ENCODE measurements around the gene PHLDA2. TPM values are rescaled to one million over a fixed set of nuclear protein-coding genes. Genes with fewer than 3 reads are reported as not detected.

PHLDA2 gene
- total RNA-seq, 2 experiments from 2014 or later = 3.6 to 3.7 TPM

DNA sequence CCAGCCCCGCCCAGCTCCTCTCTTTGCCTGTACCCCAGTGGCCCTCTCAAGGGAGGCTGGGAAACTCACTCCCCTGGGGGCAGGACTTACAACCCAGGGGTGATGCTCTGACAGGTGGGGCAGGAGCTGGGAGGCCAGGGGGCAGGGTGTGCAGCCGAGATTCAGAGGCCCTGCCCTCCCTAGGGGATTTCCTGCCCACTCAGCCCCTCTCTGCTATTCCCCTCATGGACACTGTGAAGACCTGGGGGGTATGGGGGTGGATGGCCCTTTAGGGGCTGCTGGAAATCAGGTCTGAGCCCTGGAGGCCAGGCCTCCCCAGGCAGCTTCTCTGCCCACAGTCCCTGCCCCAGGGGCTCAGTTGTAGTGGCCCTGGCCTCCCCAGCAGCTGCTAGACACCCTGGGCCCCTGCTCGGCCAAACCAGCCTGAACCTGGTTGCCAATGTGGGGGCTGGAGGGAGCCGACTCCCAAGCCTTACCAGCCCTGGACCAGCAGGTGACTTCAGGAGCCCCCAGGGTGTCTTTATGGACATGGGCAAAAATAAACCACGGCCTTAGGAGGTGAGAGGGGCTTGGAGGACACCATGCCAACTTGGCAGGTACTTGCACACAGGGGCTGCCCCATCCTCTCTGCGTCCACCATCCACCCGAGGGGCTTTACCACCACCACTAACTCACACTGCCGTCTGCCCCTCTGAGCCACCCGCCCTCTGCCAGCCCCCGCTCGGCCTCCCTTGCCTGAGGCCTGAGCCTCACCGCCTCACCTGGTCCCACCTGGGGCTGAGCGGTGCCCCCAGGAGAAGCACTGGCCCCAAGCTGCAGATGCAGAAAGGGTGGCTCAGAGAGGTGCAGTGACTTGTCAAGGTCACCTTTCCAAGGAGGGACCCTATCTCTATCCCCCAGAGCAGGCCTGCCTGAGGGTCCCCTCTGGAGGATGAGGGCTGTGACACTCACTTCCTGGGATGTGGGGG is 2.8 kb upstream of the PHLDA2 start:
- intact Hi-C loops (cut with micrococcal nuclease) = no loop called here
- TF ChIP-seq, protein P1, sequence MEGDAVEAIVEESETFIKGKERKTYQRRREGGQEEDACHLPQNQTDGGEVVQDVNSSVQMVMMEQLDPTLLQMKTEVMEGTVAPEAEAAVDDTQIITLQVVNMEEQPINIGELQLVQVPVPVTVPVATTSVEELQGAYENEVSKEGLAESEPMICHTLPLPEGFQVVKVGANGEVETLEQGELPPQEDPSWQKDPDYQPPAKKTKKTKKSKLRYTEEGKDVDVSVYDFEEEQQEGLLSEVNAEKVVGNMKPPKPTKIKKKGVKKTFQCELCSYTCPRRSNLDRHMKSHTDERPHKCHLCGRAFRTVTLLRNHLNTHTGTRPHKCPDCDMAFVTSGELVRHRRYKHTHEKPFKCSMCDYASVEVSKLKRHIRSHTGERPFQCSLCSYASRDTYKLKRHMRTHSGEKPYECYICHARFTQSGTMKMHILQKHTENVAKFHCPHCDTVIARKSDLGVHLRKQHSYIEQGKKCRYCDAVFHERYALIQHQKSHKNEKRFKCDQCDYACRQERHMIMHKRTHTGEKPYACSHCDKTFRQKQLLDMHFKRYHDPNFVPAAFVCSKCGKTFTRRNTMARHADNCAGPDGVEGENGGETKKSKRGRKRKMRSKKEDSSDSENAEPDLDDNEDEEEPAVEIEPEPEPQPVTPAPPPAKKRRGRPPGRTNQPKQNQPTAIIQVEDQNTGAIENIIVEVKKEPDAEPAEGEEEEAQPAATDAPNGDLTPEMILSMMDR (IDR thresholded peaks at IDR 0.05) = no peak
- Mint-ChIP-seq H3K36me3 (ENCODE audit: low read depth) (no peaks in the 10 kb centered on the region), H3K27me3 (peaks cover 17% of the 10 kb centered on the region), H3K4me3 (no peak overlapping the region), H3K9me3 (peaks cover 2% of the 10 kb centered on the region), H3K27ac (peak overlapping the region; percentile 46), H3K4me1 (ENCODE audit: low read depth) (peaks cover 25% of the 10 kb centered on the region)
- DNase-seq = no peak
- ChIA-PET POLR2A (interaction anchor here (0.9 to 1.8 kb wide), 2 partner anchors 10 to 61 kb away, joined by 3 to 7 read pairs; no protein-coding TSS in a partner anchor), CTCF (no interaction called here)
- no peak for ATAC-seq

DNA sequence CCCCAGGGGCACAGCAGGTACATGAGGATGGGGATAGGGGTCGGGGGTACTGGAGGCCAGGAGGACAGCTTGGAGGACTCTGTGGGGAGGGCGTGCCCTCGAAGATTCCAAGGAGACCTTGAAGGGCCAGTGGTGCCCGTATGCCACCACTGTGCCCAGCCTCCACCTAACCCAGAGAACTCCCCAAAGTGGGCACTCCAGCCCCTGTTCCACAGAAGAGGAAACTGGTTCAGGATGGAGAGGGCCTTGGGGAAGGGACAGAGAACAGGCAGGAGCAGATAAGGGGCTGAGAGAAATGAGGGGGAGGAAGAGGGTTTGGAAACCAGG is 2.2 kb upstream of the PHLDA2 start:
- CTCF ChIA-PET = interaction anchor here (1.9 kb wide), 1 partner anchor 46 kb away, joined by 8 read pairs; the partner anchor contains the start of gene CDKN1C

DNA sequence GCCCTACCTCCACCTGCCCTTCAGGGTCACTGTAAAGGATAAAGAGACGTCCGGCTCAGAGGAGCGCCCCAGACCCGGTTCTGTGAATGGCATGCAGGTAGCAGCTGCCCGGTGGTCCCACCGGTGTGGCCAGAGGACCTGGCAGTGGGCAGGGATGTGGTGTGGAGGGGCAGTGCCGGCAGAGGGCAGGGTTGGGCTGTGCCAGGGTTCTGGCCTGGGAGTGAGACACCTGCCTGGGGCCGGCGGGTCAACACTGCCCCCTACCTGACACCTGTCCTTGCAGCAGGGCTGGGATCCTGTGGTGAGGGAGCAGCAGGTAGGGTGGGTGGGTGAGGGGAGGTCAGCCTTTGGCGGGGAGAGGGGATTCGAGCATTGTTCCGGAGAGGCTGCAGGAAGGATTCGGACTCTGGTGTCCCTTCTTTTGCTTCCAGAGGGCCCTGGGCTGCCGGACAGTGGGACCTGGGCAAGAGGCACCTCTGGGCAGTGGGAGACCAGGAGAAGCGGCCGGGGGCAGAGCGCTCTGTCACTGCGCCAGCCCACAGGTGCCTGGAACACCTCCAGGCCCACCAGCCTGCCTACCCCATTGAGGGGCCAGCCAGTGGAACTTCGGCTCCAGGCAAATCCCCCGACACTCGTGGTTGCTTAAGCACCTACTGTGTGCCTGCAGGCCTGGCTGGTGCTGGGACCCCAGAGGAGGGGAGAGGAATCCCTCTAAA is 1.6 kb upstream of the PHLDA2 start:
- DNase-seq (peak; percentile 68), ATAC-seq (peak; percentile 17)
- H3K9me3 Mint-ChIP-seq = peaks cover 2% of the 10 kb centered on the region
- H3K36me3 Mint-ChIP-seq (ENCODE audit: low read depth) = no peaks in the 10 kb centered on the region
- CTCF ChIA-PET = interaction anchor here (0.6 to 2.6 kb wide), 20 partner anchors 11 to 399 kb away, joined by 3 to 23 read pairs (median 6); partner anchors contain the start of gene CDKN1C
- peaks cover 25% of the 10 kb centered on the region for H3K27me3 Mint-ChIP-seq
- POLR2A ChIA-PET = interaction anchor here (1.0 to 4.5 kb wide), 5 partner anchors 9 to 71 kb away, joined by 3 to 39 read pairs (median 3); no protein-coding TSS in a partner anchor
- intact Hi-C loops (cut with micrococcal nuclease) = no loop called here
- peak overlapping the region; percentile 75 for H3K4me3 Mint-ChIP-seq
- H3K27ac Mint-ChIP-seq = peak overlapping the region; percentile 47
- TF ChIP-seq, protein P1 (IDR thresholded peaks at IDR 0.05) = peak; percentile 78
- H3K4me1 Mint-ChIP-seq (ENCODE audit: low read depth) = peaks cover 25% of the 10 kb centered on the region

More for the DNA sequence above, 2.2 kb upstream of the PHLDA2 start:
- Mint-ChIP-seq H3K27ac (no peak overlapping the region), H3K4me3 (no peak overlapping the region), H3K27me3 (peaks cover 23% of the 10 kb centered on the region), H3K9me3 (peaks cover under 1% of the 10 kb centered on the region), H3K4me1 (ENCODE audit: low read depth) (peaks cover 25% of the 10 kb centered on the region), H3K36me3 (ENCODE audit: low read depth) (no peaks in the 10 kb centered on the region)
- POLR2A ChIA-PET = interaction anchor here (0.9 kb wide), 1 partner anchor 62 kb away, joined by 3 read pairs; no protein-coding TSS in a partner anchor
- TF ChIP-seq, protein P1 (IDR thresholded peaks at IDR 0.05) = no peak
- DNase-seq (no peak), ATAC-seq (no peak)
- intact Hi-C loops (cut with micrococcal nuclease) = no loop called here

DNA sequence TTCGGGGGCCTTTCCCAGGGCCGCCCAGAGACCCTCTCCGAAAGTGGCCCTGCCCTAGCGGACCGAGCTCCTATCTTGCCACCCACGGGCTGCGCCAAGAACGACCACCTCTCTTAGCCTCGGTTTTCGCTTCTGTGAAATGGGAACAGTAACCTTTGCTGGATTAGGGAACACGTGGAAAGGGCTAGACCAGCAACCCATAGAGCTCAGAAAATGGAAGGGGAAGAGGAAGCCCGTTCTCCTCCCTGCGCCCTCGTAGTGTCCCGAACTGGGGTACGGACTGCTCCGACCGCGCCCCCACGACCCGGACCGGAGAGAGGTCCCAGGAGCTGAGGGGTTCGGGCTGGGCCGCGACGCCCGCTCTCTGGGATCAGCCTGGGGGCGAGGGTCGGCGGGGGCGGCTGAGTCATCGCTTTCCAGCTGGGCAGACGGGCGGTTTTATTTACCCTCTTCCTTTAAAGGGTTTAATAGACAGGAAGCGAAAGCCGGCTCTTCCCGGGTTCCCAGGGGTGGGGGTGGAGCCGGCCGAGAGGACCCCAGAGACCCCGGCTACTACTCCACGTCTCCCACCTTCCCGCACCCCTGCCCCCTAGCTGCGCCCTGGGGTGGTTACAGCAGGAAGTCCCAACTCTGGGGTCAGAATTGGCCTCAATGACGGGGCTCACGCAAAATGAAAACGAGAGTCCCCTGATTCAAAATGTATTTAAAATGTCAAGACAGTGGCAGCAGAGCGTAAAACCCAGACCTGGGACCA is 907 bp upstream of the PHLDA2 start:
- peak; percentile 43 for ATAC-seq
- peak; percentile 80 for DNase-seq
- POLR2A ChIA-PET = interaction anchor here (1.0 to 4.5 kb wide), 7 partner anchors 8 to 84 kb away, joined by 3 to 39 read pairs (median 3); no protein-coding TSS in a partner anchor
- TF ChIP-seq, protein P1 (IDR thresholded peaks at IDR 0.05) = peak; percentile 85
- H3K27ac Mint-ChIP-seq = peak overlapping the region; percentile 79
- H3K27me3 Mint-ChIP-seq = peaks cover 25% of the 10 kb centered on the region
- peaks cover 2% of the 10 kb centered on the region for H3K9me3 Mint-ChIP-seq
- peaks cover 25% of the 10 kb centered on the region for H3K4me1 Mint-ChIP-seq (ENCODE audit: low read depth)
- intact Hi-C loops (cut with micrococcal nuclease) = no loop called here
- peak overlapping the region; percentile 75 for H3K4me3 Mint-ChIP-seq
- CTCF ChIA-PET = interaction anchor here (0.6 to 2.6 kb wide), 27 partner anchors 10 to 399 kb away, joined by 3 to 23 read pairs (median 5); partner anchors contain the start of gene CDKN1C
- no peaks in the 10 kb centered on the region for H3K36me3 Mint-ChIP-seq (ENCODE audit: low read depth)
